Naive thymus-derived CD8-positive, alpha-beta T cell (primary cell): Measurements from ENCODE around the gene SIPA1L3. TPM values are rescaled to one million over a fixed set of nuclear protein-coding genes. Genes with fewer than 3 reads are reported as not detected.
"Not testable (repeated sequence)": the region's sequence is repeated elsewhere in the genome, so short reads cannot be mapped to it uniquely, and the experiment has no call there.

Source experiments
- ATAC-seq, 2 donors: fragments of 150-1000 bp; cut with Tn5 transposase in 1 of 2; sonication (Bioruptor Pico), chemical (Tn5 transposase) in 1 of 2; 1 replicate in 1 of 2; 2 replicates in 1 of 2; pipeline ENCODE4 v1.10.0; 2021; ENCODE audit warnings: mild to moderate bottlenecking in 2 of 2, moderate library complexity in 2 of 2
- POLR2A ChIA-PET: fragments of 350-600 bp; sonication (Branson Sonifier 250); formaldehyde crosslinking; loops from one replicate; lab custom pipeline; 2021; ENCODE audit warnings: antibody characterized with exemption; lab: Charles Lee
- DNase-seq, 10 donors: peaks; one replicate each; pipeline versions ENCODE4 v3.0.0 to v3.0.0-alpha.2; 2020 to 2022
- H3K27ac Mint-ChIP-seq, 10 donors: one replicate each; pipeline ENCODE4 v1.8.0; 2020 to 2022; ENCODE audit warnings: mild to moderate bottlenecking in 10 of 10, mixed read lengths in 10 of 10, moderate library complexity in 4 of 10, inconsistent platforms in 1 of 10
- H3K27me3 Mint-ChIP-seq, 5 donors: one replicate each; pipeline ENCODE4 v1.8.0; 2021 to 2022; ENCODE audit warnings: mixed read lengths in 5 of 5
- H3K36me3 Mint-ChIP-seq, 3 donors: one replicate each; pipeline ENCODE4 v1.8.0; 2020 to 2022; ENCODE audit warnings: mixed read lengths in 3 of 3, mild to moderate bottlenecking in 2 of 3, inconsistent platforms in 1 of 3
- H3K4me1 Mint-ChIP-seq, 4 donors: one replicate each; pipeline ENCODE4 v1.8.0; 2021 to 2022; ENCODE audit warnings: mixed read lengths in 4 of 4
- H3K4me3 Mint-ChIP-seq, 10 donors: one replicate each; pipeline ENCODE4 v1.8.0; 2020 to 2022; ENCODE audit warnings: mild to moderate bottlenecking in 10 of 10, mixed read lengths in 10 of 10, moderate library complexity in 6 of 10, inconsistent platforms in 1 of 10
- H3K9me3 Mint-ChIP-seq, 9 donors: one replicate each; pipeline ENCODE4 v1.8.0; 2020 to 2022; ENCODE audit warnings: mixed read lengths in 9 of 9, mild to moderate bottlenecking in 3 of 9, inconsistent platforms in 1 of 9, moderate library complexity in 1 of 9
- polyA plus RNA-seq, 3 donors: library from polyadenylated mRNA; unstranded; fragments of 300-500 nt; fragmentation: Illumina TruSeq; gene quantifications; one replicate each; pipeline ENCODE4 v1.2.3, GENCODE V29; 2021
- total RNA-seq, 8 experiments: library from RNA in 2 of 8; stranded (reverse) in 2 of 8; gene quantifications; one replicate each; pipeline ENCODE4 v1.2.3 and lab custom pipeline; 2021 to 2026

Gene SIPA1L3
- total and polyA plus RNA-seq, 5 experiments from 2014 or later, result 0.66 to 34.5 (median 1.6) TPM

GRCh38 chr19:37896180-37896579, 10.8 kb upstream of the SIPA1L3 start:
- H3K4me1 Mint-ChIP-seq, result peaks cover 0 to 4% (median 1%) of the 10 kb centered on the region in 4 donors
- peaks cover 9 to 20% (median 13%) of the 10 kb centered on the region in 5 donors for H3K27me3 Mint-ChIP-seq
- H3K27ac Mint-ChIP-seq, result no peak overlapping the region
- no peaks in the 10 kb centered on the region for H3K9me3 Mint-ChIP-seq
- DNase-seq (no peak), ATAC-seq (no peak)
- peaks cover 0 to 6% (median 0%) of the 10 kb centered on the region in 3 donors for H3K36me3 Mint-ChIP-seq
- POLR2A ChIA-PET, result no interaction called here
- no peak overlapping the region for H3K4me3 Mint-ChIP-seq

GRCh38 chr19:37899453-37899852, 7.6 kb upstream of the SIPA1L3 start:
- Mint-ChIP-seq H3K9me3 (no peaks in the 10 kb centered on the region), H3K4me1 (peaks cover 0 to 5% (median 1%) of the 10 kb centered on the region in 4 donors), H3K27me3 (no peaks in the 10 kb centered on the region), H3K36me3 (no peaks in the 10 kb centered on the region), H3K4me3 (no peak overlapping the region), H3K27ac (peak overlapping the region in 1 of 10 donors; percentile 34)
- POLR2A ChIA-PET, result interaction anchor here (0.7 kb wide), 1 partner anchor 328 kb away, joined by 6 read pairs; no protein-coding TSS in a partner anchor
- no peak for ATAC-seq
- no peak for DNase-seq

GRCh38 chr19:37899966-37900365, 7.0 kb upstream of the SIPA1L3 start:
- no peak for ATAC-seq
- Mint-ChIP-seq H3K4me1 (peaks cover 0 to 5% (median 1%) of the 10 kb centered on the region in 4 donors), H3K4me3 (no peak overlapping the region), H3K9me3 (no peaks in the 10 kb centered on the region), H3K36me3 (no peaks in the 10 kb centered on the region), H3K27me3 (no peaks in the 10 kb centered on the region), H3K27ac (no peak overlapping the region)
- POLR2A ChIA-PET, result no interaction called here
- no peak for DNase-seq

DNA sequence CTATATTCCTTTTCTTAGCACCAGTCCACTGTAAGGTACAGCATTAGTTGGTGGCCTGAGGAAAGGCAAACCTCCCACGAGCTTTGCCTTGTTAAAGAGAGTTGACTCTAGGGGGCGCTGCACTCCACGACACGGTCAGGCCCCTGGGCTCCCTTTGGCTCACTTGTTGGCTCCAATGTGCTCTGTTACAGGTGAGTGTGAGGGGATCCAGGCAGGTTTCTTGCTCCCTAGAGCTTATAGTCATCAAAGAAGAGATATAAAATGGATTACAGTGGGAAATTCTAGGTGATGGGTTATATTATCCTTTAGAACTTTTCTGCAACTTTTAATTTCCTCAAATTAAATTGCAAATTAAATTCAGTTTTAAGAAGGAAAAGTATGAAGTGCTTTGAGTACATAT, 4.3 kb upstream of the SIPA1L3 start:
- Mint-ChIP-seq H3K27ac (peak overlapping the region in 6 of 10 donors; percentile 8 to 74 (median 62)), H3K4me1 (peaks cover 7 to 19% (median 13%) of the 10 kb centered on the region in 4 donors), H3K36me3 (no peaks in the 10 kb centered on the region), H3K9me3 (no peaks in the 10 kb centered on the region), H3K4me3 (no peak overlapping the region), H3K27me3 (no peaks in the 10 kb centered on the region)
- DNase-seq (peak; percentile 57 to 91 (median 75)), ATAC-seq (peak; percentile 17 to 18)
- POLR2A ChIA-PET, result interaction anchor here (0.5 to 1.8 kb wide), 6 partner anchors 35 to 1482 kb away, joined by 3 to 5 read pairs (median 3); partner anchors contain the start of gene CATSPERG

DNA sequence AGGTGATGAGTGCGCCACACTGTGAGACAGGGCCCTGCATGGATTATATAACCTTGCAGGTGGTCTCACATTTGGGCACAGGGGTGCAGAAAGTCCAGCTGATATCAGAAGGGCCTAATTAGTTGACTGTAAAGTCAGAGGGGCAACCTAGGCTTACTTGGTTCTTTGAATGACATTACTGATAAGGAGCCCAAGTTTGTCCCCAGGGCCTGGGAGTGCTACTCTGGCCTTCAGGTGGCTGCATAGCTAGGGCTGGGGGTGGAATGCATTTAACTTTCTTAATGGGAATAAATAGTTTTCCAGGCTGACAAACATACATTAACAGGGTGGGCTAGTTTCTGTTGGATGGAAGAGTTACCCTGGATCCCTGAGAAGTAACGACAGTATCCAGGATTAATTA, 3.9 kb upstream of the SIPA1L3 start:
- H3K4me1 Mint-ChIP-seq, result peaks cover 8 to 23% (median 17%) of the 10 kb centered on the region in 4 donors
- H3K4me3 Mint-ChIP-seq, result no peak overlapping the region
- no peaks in the 10 kb centered on the region for H3K27me3 Mint-ChIP-seq
- ATAC-seq (no peak), DNase-seq (no peak)
- H3K9me3 Mint-ChIP-seq, result no peaks in the 10 kb centered on the region
- POLR2A ChIA-PET, result interaction anchor here (0.6 to 1.8 kb wide), 5 partner anchors 34 to 1482 kb away, joined by 3 to 5 read pairs (median 3); partner anchors contain the start of gene PSMD8
- H3K27ac Mint-ChIP-seq, result peak overlapping the region in 6 of 10 donors; percentile 8 to 74 (median 62)
- H3K36me3 Mint-ChIP-seq, result no peaks in the 10 kb centered on the region

GRCh38 chr19:37905946-37906868, 801 bp upstream of the SIPA1L3 start, which contains the start of gene WDR87:
Gene WDR87, minus strand, starts transcription at chr19:37906594. Its CDS starts 8,355 bp downstream, at chr19:37898239.
- Mint-ChIP-seq H3K4me1 (peaks cover 15 to 46% (median 37%) of the 10 kb centered on the region in 4 donors), H3K27me3 (no peaks in the 10 kb centered on the region), H3K36me3 (no peaks in the 10 kb centered on the region), H3K4me3 (peak within 1 kb of the TSS; percentile 91 to 96 (median 95)), H3K9me3 (no peaks in the 10 kb centered on the region), H3K27ac (peak within 1 kb of the TSS; percentile 51 to 97 (median 94))
- POLR2A ChIA-PET, result interaction anchor here (0.5 to 3.7 kb wide), 24 partner anchors 10 to 1691 kb away, joined by 3 to 30 read pairs (median 4); partner anchors contain the start of genes CATSPERG, FAM98C, KCNK6 and PSMD8
- ATAC-seq (peak; percentile 48 to 50), DNase-seq (peak in 9 of 10 donors; percentile 41 to 76 (median 56))

DNA sequence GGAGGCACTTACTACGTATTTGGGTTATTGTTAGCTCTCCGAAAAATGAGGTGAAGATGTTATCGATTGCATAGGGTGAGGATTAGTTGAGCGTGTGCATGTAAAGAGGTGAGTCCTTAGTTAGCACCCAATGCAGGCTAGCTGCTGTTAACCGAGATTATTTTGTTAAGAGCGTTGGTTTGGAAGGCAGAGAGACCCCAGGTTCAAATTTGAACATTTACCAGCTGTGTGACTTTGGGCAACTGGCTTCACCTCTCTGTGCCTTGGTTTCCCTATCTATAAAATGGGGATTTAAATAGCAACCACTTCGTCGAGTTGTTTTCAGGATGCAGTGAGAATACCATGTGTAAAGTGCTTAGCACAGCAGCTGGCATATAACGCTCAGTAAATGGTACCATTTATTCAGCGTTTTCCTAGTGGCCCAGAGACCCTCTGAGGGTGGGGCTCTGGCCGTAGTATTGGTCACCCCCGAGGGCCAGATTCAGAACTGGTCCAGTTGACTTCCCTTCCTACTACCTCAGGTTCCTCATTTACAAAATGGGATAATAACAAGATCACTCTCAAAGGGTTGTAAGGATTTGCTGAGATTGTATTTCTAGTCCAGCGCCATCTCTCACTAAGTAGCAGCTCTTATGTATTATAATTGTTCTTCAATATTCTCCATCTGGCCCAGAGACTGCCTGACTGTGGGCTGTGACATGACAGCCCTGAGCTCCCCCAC, 887 bp downstream of the SIPA1L3 start:
- DNase-seq (no peak), ATAC-seq (no peak)
- POLR2A ChIA-PET, result interaction anchor here (0.6 to 3.7 kb wide), 9 partner anchors 8 to 537 kb away, joined by 3 to 30 read pairs (median 6); partner anchors contain the start of genes CATSPERG, PSMD8, ZNF527 and ZNF540
- H3K4me1 Mint-ChIP-seq, result peaks cover 19 to 58% (median 43%) of the 10 kb centered on the region in 4 donors
- H3K9me3 Mint-ChIP-seq, result no peaks in the 10 kb centered on the region
- H3K27ac Mint-ChIP-seq, result peak overlapping the region in 8 of 10 donors; percentile 1 to 61 (median 20)
- peak overlapping the region; percentile 69 to 95 (median 82) for H3K4me3 Mint-ChIP-seq
- peaks cover 0 to 2% (median 0%) of the 10 kb centered on the region in 3 donors for H3K36me3 Mint-ChIP-seq
- H3K27me3 Mint-ChIP-seq, result no peaks in the 10 kb centered on the region

DNA sequence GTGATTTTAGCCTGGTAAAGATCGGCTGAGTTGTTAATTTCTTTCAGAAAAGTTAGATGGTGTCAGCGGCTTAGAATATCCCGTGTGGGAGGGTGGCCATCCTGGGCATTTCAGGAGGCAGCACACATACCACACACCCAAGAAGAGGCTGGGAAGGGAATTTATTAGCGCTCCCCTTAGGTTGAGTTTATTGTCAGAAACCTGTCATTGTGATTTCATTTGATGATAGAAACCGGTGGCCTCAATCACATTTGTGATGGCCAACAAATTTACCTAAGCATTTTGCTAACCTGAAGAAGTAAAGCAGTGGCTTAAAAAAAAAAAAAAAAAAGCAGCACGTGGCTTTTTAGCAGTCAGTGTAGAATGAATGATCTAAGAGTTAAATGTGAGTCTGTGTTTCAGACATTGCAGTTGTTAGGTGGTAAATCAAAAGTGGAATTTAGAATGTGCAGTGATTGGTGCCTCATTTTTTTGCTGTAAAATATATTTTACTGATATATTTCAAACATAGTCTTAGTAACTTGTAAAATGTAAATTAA, 2.7 kb downstream of the SIPA1L3 start:
- POLR2A ChIA-PET, result interaction anchor here (0.7 to 1.1 kb wide), 2 partner anchors 825 to 1210 kb away, joined by 3 to 4 read pairs; no protein-coding TSS in a partner anchor
- Mint-ChIP-seq H3K9me3 (no peaks in the 10 kb centered on the region), H3K27ac (peak overlapping the region in 1 of 10 donors; percentile 29), H3K27me3 (no peaks in the 10 kb centered on the region), H3K36me3 (peaks cover 0 to 2% (median 0%) of the 10 kb centered on the region in 3 donors), H3K4me3 (peak overlapping the region in 1 of 10 donors; percentile 36), H3K4me1 (peaks cover 22 to 71% (median 52%) of the 10 kb centered on the region in 4 donors)
- ATAC-seq, result no peak
- DNase-seq, result no peak

GRCh38 chr19:37914908-37915307, 7.9 kb downstream of the SIPA1L3 start:
- DNase-seq (no peak), ATAC-seq (no peak)
- H3K27ac Mint-ChIP-seq, result peak overlapping the region in 5 of 10 donors; percentile 3 to 79 (median 48)
- no peaks in the 10 kb centered on the region for H3K9me3 Mint-ChIP-seq
- H3K36me3 Mint-ChIP-seq, result peaks cover 0 to 10% (median 5%) of the 10 kb centered on the region in 3 donors
- POLR2A ChIA-PET, result no interaction called here
- peak overlapping the region in 5 of 10 donors; percentile 2 to 57 (median 18) for H3K4me3 Mint-ChIP-seq
- no peaks in the 10 kb centered on the region for H3K27me3 Mint-ChIP-seq
- H3K4me1 Mint-ChIP-seq, result peaks cover 19 to 69% (median 40%) of the 10 kb centered on the region in 4 donors

GRCh38 chr19:37920591-37921450, 13.8 kb downstream of the SIPA1L3 start:
- Mint-ChIP-seq H3K36me3 (peaks cover 0 to 36% (median 19%) of the 10 kb centered on the region in 3 donors), H3K27ac (peak overlapping the region in 6 of 10 donors; percentile 12 to 85 (median 58)), H3K4me1 (peaks cover 17 to 62% (median 35%) of the 10 kb centered on the region in 4 donors), H3K9me3 (no peaks in the 10 kb centered on the region), H3K4me3 (peak overlapping the region in 4 of 10 donors; percentile 18 to 58 (median 44)), H3K27me3 (no peaks in the 10 kb centered on the region)
- DNase-seq (no peak), ATAC-seq (no peak)
- POLR2A ChIA-PET, result no interaction called here

GRCh38 chr19:37924573-37924972, 17.6 kb downstream of the SIPA1L3 start:
- H3K9me3 Mint-ChIP-seq, H3K27ac Mint-ChIP-seq, H3K27me3 Mint-ChIP-seq, ATAC-seq, DNase-seq, H3K4me3 Mint-ChIP-seq: not testable (repeated sequence)
- peaks cover 0 to 27% (median 14%) of the 10 kb centered on the region in 3 donors for H3K36me3 Mint-ChIP-seq
- POLR2A ChIA-PET, result interaction anchor here (0.7 kb wide), 1 partner anchor 233 kb away, joined by 3 read pairs; no protein-coding TSS in a partner anchor
- peaks cover 10 to 72% (median 34%) of the 10 kb centered on the region in 4 donors for H3K4me1 Mint-ChIP-seq
